ENCODE measurements around the gene POLRMT.

The POLRMT gene

DNA sequence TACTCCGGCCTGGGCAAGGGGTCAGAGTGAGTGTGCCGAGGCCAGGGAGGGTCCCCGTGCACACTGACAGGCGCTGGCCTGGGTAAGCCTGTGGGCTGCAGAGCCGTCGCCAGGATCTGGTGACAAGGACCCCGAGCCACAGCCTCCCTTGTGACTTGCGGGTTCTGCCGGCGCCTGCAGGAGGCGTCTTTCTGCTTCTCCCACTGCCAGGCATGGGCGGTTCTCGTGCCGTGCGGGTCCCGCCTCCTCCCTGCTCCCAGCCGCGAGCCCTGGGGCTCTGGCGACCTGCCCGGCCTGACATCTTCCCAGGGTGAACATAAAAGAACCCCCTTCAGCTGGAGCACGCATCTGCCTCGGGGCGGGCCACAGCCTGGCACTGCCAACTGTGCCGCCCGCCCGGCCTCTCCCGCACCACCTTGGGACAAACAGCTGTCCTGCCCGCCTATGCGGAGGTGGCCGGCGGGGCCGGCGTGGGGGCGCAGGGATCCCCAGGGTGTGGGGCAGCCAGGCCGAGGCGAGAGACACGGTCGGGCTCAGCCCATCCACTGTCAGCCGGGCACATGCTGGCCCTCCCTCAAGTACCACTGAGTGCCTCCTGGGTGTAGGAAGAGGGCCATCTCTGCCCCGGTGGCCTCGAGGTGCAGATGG lies 45.1 kb downstream of the POLRMT start (continued):
- TF ChIP-seq ZNF23 (tag by site-specific recombination; IDR thresholded peaks at IDR 0.05; ENCODE audit: borderline replicate concordance) (no peak), ZSCAN23 (tag by site-specific recombination; IDR thresholded peaks at IDR 0.05) (no peak), HOXA7 (CRISPR knock-in tag; IDR thresholded peaks at IDR 0.05; ENCODE audit: borderline replicate concordance) (no peak), SCRT2 (tag by site-specific recombination; IDR thresholded peaks at IDR 0.05) (no peak), ZNF843 (tag by site-specific recombination; IDR thresholded peaks at IDR 0.05) (no peak), ZNF404 (tag by site-specific recombination; IDR thresholded peaks at IDR 0.05) (no peak), ZNF561 (tag by site-specific recombination; IDR thresholded peaks at IDR 0.05; ENCODE audit: borderline replicate concordance) (peak; percentile 69; the same call in 1 of the 2 replicates), ZNF473 (tag by site-specific recombination; IDR thresholded peaks at IDR 0.05) (no peak), ZNF624 (tag by site-specific recombination; IDR thresholded peaks at IDR 0.05) (no peak), ZNF366 (tag by site-specific recombination; conservative IDR thresholded peaks at IDR 0.05) (no peak), ZNF121 (tag by site-specific recombination; IDR thresholded peaks at IDR 0.05) (no peak), BCL11A (tag by site-specific recombination; IDR thresholded peaks at IDR 0.05; ENCODE audit: low read depth) (no peak), ZNF747 (tag by site-specific recombination; IDR thresholded peaks at IDR 0.05) (no peak), ZNF114 (tag by site-specific recombination; IDR thresholded peaks at IDR 0.05) (no peak), ZNF223 (tag by site-specific recombination; IDR thresholded peaks at IDR 0.05) (peak; percentile 40; the same call in 1 of the 2 replicates), ZNF239 (tag by site-specific recombination; IDR thresholded peaks at IDR 0.05) (no peak), ZNF211 (tag by site-specific recombination; IDR thresholded peaks at IDR 0.05; ENCODE audit: low read depth) (no peak), PRDM1 (tag by site-specific recombination; IDR thresholded peaks at IDR 0.05) (no peak), ZNF777 (tag by site-specific recombination; IDR thresholded peaks at IDR 0.05; ENCODE audit: borderline replicate concordance) (peak; percentile 48; the same call in 1 of the 2 replicates), ZNF335 (tag by site-specific recombination; conservative IDR thresholded peaks at IDR 0.05) (peak; percentile 88), TCF7L2 (IDR thresholded peaks at IDR 0.05; ENCODE audit: borderline replicate concordance, low read depth, low read length) (no peak), SETDB1 (IDR thresholded peaks at IDR 0.05; ENCODE audit: insufficient read length, low read length) (no peak)
- TF ChIP-seq, protein P1, sequence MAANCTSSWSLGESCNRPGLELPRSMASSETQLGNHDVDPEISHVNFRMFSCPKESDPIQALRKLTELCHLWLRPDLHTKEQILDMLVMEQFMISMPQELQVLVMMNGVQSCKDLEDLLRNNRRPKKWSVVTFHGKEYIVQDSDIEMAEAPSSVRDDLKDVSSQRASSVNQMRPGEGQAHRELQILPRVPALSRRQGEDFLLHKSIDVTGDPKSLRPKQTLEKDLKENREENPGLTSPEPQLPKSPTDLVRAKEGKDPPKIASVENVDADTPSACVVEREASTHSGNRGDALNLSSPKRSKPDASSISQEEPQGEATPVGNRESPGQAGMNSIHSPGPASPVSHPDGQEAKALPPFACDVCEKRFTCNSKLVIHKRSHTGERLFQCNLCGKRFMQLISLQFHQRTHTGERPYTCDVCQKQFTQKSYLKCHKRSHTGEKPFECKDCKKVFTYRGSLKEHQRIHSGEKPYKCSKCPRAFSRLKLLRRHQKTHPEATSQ (tag by site-specific recombination; IDR thresholded peaks at IDR 0.05) = no peak
- TF ChIP-seq, protein P2, sequence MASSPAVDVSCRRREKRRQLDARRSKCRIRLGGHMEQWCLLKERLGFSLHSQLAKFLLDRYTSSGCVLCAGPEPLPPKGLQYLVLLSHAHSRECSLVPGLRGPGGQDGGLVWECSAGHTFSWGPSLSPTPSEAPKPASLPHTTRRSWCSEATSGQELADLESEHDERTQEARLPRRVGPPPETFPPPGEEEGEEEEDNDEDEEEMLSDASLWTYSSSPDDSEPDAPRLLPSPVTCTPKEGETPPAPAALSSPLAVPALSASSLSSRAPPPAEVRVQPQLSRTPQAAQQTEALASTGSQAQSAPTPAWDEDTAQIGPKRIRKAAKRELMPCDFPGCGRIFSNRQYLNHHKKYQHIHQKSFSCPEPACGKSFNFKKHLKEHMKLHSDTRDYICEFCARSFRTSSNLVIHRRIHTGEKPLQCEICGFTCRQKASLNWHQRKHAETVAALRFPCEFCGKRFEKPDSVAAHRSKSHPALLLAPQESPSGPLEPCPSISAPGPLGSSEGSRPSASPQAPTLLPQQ (tag by site-specific recombination; IDR thresholded peaks at IDR 0.05) = peak; percentile 61; the same call in 1 of the 2 replicates
- TF ChIP-seq, protein P3, sequence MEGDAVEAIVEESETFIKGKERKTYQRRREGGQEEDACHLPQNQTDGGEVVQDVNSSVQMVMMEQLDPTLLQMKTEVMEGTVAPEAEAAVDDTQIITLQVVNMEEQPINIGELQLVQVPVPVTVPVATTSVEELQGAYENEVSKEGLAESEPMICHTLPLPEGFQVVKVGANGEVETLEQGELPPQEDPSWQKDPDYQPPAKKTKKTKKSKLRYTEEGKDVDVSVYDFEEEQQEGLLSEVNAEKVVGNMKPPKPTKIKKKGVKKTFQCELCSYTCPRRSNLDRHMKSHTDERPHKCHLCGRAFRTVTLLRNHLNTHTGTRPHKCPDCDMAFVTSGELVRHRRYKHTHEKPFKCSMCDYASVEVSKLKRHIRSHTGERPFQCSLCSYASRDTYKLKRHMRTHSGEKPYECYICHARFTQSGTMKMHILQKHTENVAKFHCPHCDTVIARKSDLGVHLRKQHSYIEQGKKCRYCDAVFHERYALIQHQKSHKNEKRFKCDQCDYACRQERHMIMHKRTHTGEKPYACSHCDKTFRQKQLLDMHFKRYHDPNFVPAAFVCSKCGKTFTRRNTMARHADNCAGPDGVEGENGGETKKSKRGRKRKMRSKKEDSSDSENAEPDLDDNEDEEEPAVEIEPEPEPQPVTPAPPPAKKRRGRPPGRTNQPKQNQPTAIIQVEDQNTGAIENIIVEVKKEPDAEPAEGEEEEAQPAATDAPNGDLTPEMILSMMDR (tag by site-specific recombination; IDR thresholded peaks at IDR 0.05) = peak; percentile 26; the same call in 1 of the 2 replicates
- TF ChIP-seq, protein P4, sequence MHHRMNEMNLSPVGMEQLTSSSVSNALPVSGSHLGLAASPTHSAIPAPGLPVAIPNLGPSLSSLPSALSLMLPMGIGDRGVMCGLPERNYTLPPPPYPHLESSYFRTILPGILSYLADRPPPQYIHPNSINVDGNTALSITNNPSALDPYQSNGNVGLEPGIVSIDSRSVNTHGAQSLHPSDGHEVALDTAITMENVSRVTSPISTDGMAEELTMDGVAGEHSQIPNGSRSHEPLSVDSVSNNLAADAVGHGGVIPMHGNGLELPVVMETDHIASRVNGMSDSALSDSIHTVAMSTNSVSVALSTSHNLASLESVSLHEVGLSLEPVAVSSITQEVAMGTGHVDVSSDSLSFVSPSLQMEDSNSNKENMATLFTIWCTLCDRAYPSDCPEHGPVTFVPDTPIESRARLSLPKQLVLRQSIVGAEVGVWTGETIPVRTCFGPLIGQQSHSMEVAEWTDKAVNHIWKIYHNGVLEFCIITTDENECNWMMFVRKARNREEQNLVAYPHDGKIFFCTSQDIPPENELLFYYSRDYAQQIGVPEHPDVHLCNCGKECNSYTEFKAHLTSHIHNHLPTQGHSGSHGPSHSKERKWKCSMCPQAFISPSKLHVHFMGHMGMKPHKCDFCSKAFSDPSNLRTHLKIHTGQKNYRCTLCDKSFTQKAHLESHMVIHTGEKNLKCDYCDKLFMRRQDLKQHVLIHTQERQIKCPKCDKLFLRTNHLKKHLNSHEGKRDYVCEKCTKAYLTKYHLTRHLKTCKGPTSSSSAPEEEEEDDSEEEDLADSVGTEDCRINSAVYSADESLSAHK (tag by site-specific recombination; IDR thresholded peaks at IDR 0.05) = 0 out of 2 replicates have a peak, but pooled peaks have one; percentile 9
- TF ChIP-seq, protein P5, sequence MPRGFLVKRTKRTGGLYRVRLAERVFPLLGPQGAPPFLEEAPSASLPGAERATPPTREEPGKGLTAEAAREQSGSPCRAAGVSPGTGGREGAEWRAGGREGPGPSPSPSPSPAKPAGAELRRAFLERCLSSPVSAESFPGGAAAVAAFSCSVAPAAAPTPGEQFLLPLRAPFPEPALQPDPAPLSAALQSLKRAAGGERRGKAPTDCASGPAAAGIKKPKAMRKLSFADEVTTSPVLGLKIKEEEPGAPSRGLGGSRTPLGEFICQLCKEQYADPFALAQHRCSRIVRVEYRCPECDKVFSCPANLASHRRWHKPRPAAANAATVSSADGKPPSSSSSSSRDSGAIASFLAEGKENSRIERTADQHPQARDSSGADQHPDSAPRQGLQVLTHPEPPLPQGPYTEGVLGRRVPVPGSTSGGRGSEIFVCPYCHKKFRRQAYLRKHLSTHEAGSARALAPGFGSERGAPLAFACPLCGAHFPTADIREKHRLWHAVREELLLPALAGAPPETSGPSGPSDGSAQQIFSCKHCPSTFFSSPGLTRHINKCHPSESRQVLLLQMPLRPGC (tag by site-specific recombination; IDR thresholded peaks at IDR 0.05) = no peak
- TF ChIP-seq, protein P6, sequence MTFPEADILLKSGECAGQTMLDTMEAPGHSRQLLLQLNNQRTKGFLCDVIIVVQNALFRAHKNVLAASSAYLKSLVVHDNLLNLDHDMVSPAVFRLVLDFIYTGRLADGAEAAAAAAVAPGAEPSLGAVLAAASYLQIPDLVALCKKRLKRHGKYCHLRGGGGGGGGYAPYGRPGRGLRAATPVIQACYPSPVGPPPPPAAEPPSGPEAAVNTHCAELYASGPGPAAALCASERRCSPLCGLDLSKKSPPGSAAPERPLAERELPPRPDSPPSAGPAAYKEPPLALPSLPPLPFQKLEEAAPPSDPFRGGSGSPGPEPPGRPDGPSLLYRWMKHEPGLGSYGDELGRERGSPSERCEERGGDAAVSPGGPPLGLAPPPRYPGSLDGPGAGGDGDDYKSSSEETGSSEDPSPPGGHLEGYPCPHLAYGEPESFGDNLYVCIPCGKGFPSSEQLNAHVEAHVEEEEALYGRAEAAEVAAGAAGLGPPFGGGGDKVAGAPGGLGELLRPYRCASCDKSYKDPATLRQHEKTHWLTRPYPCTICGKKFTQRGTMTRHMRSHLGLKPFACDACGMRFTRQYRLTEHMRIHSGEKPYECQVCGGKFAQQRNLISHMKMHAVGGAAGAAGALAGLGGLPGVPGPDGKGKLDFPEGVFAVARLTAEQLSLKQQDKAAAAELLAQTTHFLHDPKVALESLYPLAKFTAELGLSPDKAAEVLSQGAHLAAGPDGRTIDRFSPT (tag by site-specific recombination; IDR thresholded peaks at IDR 0.05) = peak; percentile 98
